SH-SY5Y (cell line): ENCODE data around the gene ICAM1.

ENCODE experiments used
- GATA2 ChIP-seq: IDR thresholded peaks from 2 replicates; pipeline ENCODE4 v1.6.1; 2011; ENCODE audit warnings: mild to moderate bottlenecking, low read depth, low read length
- GATA3 ChIP-seq: IDR thresholded peaks from 2 replicates; pipeline ENCODE4 v1.6.1; 2011; ENCODE audit warnings: low read depth, mild to moderate bottlenecking, low read length, moderate library complexity

Gene ICAM1

GRCh38 chr19:10279737-10280442 is 9.0 kb downstream of the ICAM1 start:
- no peak for TF ChIP-seq GATA3
- no peak for TF ChIP-seq GATA2

- no peak for TF ChIP-seq GATA2
- no peak for TF ChIP-seq GATA3
These were observed 12.6 kb downstream of the ICAM1 start for GRCh38 chr19:10283301-10284064.

GRCh38 chr19:10284065-10284959 is 13.4 kb downstream of the ICAM1 start:
- TF ChIP-seq GATA2 (no peak), GATA3 (no peak)

- TF ChIP-seq GATA3 = no peak
- no peak for TF ChIP-seq GATA2
These were observed 14.0 kb downstream of the ICAM1 start for GRCh38 chr19:10284960-10285278.

- no peak for TF ChIP-seq GATA3
- TF ChIP-seq GATA2 = no peak
These were observed 14.5 kb downstream of the ICAM1 start for GRCh38 chr19:10285393-10285792.

GRCh38 chr19:10286803-10287737 is 16.1 kb downstream of the ICAM1 start, which contains the start of gene ICAM4:
TSS of gene ICAM4 (plus strand) at chr19:10286955. CDS start at chr19:10287013, 58 bp downstream.
- no peak for TF ChIP-seq GATA3
- peak; percentile 40; the same call in 1 of the 2 replicates for TF ChIP-seq GATA2

GRCh38 chr19:10288662-10289166 is 17.8 kb downstream of the ICAM1 start:
- TF ChIP-seq GATA3 = no peak
- peak; percentile 63 for TF ChIP-seq GATA2

GRCh38 chr19:10289167-10289835 is 18.4 kb downstream of the ICAM1 start:
- TF ChIP-seq GATA3 (no peak), GATA2 (0 out of 2 replicates have a peak, but pooled peaks have one; percentile 23)

- TF ChIP-seq GATA3 (no peak), GATA2 (no peak)
These were observed 19.0 kb downstream of the ICAM1 start, which contains the start of gene ICAM5 for GRCh38 chr19:10289836-10290356. TSS of gene ICAM5 (plus strand) at chr19:10289952. CDS start at chr19:10290044, 92 bp downstream.

- no peak for TF ChIP-seq GATA2
- TF ChIP-seq GATA3 = no peak
These were observed 19.5 kb downstream of the ICAM1 start for GRCh38 chr19:10290357-10290875.

GRCh38 chr19:10290876-10291553 is 20.1 kb downstream of the ICAM1 start:
- no peak for TF ChIP-seq GATA3
- TF ChIP-seq GATA2 = no peak

GRCh38 chr19:10291554-10292205 is 20.8 kb downstream of the ICAM1 start:
- TF ChIP-seq GATA2 (no peak), GATA3 (no peak)
